Thymus (tissue), 11 donors: ENCODE data around the gene RGS12. TPM values are rescaled to one million over a fixed set of nuclear protein-coding genes. Genes with fewer than 3 reads are reported as not detected.

Experiments used
- DNase-seq, 9 donors: peaks; one replicate each; pipeline ENCODE4 v3.0.0-alpha.2; 2013; ENCODE audit warnings: low spot score in 9 of 9, low read depth in 6 of 9, missing footprints in 1 of 9
- H3K27ac ChIP-seq, 2 donors: one replicate each; pipeline ENCODE4 v1.5.1; 2013; ENCODE audit warnings: control low read depth in 1 of 2, low read depth in 1 of 2, low read length in 1 of 2, mild to moderate bottlenecking in 1 of 2, moderate library complexity in 1 of 2
- H3K27me3 ChIP-seq, 2 donors: one replicate each; pipeline ENCODE4 v1.5.1; 2013; ENCODE audit warnings: low read length in 1 of 2; ENCODE audit not compliant: control insufficient read depth in 2 of 2, insufficient read depth in 1 of 2
- H3K36me3 ChIP-seq, 2 donors: one replicate each; pipeline ENCODE4 v1.5.1; 2013; ENCODE audit warnings: low read length in 1 of 2, mild to moderate bottlenecking in 1 of 2, moderate library complexity in 1 of 2; ENCODE audit not compliant: control insufficient read depth in 2 of 2, insufficient read depth in 2 of 2
- H3K4me1 ChIP-seq, 2 donors: one replicate each; pipeline ENCODE4 v1.5.1; 2013; ENCODE audit warnings: low read length in 2 of 2; ENCODE audit not compliant: control insufficient read depth in 2 of 2, insufficient read depth in 2 of 2
- H3K4me3 ChIP-seq, 2 donors: one replicate each; pipeline ENCODE4 v1.5.1; 2013; ENCODE audit warnings: low read length in 2 of 2, control low read depth in 1 of 2, mild to moderate bottlenecking in 1 of 2
- H3K9me3 ChIP-seq, 2 donors: one replicate each; pipeline ENCODE4 v1.5.1; 2013; ENCODE audit warnings: low read length in 1 of 2, mild to moderate bottlenecking in 1 of 2; ENCODE audit not compliant: control insufficient read depth in 2 of 2, insufficient read depth in 1 of 2
- WGBS: extraction: QIAGEN DNeasy Blood & Tissue Kit; methylation state at CpG from one replicate; pipeline ENCODE4 v1.1.7; 2013; 5-methylcytosine and 5-hydroxymethylcytosine counted together
- polyA plus RNA-seq: library from polyadenylated mRNA; stranded (reverse); fragments of 200-250 nt; gene quantifications from one replicate; pipeline ENCODE4 v1.2.3, GENCODE V29; 2013
- total RNA-seq: library from RNA; stranded (reverse); fragments of 120-200 nt; gene quantifications from one replicate; pipeline ENCODE4 v1.2.4, GENCODE V29; 2013
- donor health status: healthy.

The RGS12 gene
- total and polyA plus RNA-seq, 2 donors: 13.0 to 30.4 TPM

- no peaks in the 10 kb centered on the region for H3K9me3 ChIP-seq
- H3K27ac ChIP-seq: no peak overlapping the region
- no peaks in the 10 kb centered on the region for H3K36me3 ChIP-seq
- H3K4me1 ChIP-seq: no peaks in the 10 kb centered on the region
- no peak for DNase-seq
- H3K4me3 ChIP-seq: no peak overlapping the region
- 96% methylated on average over 35 of the region's 35 CpGs for WGBS
- H3K27me3 ChIP-seq: peaks cover 0 to 5% of the 10 kb centered on the region in 2 donors
Observed at GRCh38 chr4:3261411-3262207, 31.2 kb upstream of the RGS12 start.

- H3K36me3 ChIP-seq: no peaks in the 10 kb centered on the region
- H3K27me3 ChIP-seq: peaks cover 0 to 5% of the 10 kb centered on the region in 2 donors
- no peak overlapping the region for H3K4me3 ChIP-seq
- no peak for DNase-seq
- H3K4me1 ChIP-seq: no peaks in the 10 kb centered on the region
- no peak overlapping the region for H3K27ac ChIP-seq
- no peaks in the 10 kb centered on the region for H3K9me3 ChIP-seq
- WGBS: 95% methylated on average over 23 of the region's 23 CpGs
Observed at GRCh38 chr4:3262208-3263052, 30.4 kb upstream of the RGS12 start.

GRCh38 chr4:3263053-3263875 lies 29.6 kb upstream of the RGS12 start:
- H3K27ac ChIP-seq: no peak overlapping the region
- 94% methylated on average over 28 of the region's 28 CpGs for WGBS
- no peak overlapping the region for H3K4me3 ChIP-seq
- H3K4me1 ChIP-seq: no peaks in the 10 kb centered on the region
- DNase-seq: no peak
- H3K27me3 ChIP-seq: peaks cover 0 to 5% of the 10 kb centered on the region in 2 donors
- no peaks in the 10 kb centered on the region for H3K9me3 ChIP-seq
- no peaks in the 10 kb centered on the region for H3K36me3 ChIP-seq

GRCh38 chr4:3263876-3264193 lies 29.0 kb upstream of the RGS12 start:
- 89% methylated on average over 6 of the region's 6 CpGs for WGBS
- H3K27me3 ChIP-seq: peaks cover 0 to 5% of the 10 kb centered on the region in 2 donors
- no peak for DNase-seq

GRCh38 chr4:3266076-3266475 lies 26.7 kb upstream of the RGS12 start:
- Histone ChIP-seq H3K36me3 (no peaks in the 10 kb centered on the region), H3K27me3 (peaks cover 0 to 10% of the 10 kb centered on the region in 2 donors), H3K4me3 (no peak overlapping the region), H3K4me1 (no peaks in the 10 kb centered on the region), H3K9me3 (no peaks in the 10 kb centered on the region), H3K27ac (no peak overlapping the region)
- DNase-seq: no peak
- 98% methylated on average over 17 of the region's 17 CpGs for WGBS

More at GRCh38 chr4:3263876-3264193, 29.0 kb upstream of the RGS12 start:
- H3K27ac ChIP-seq: no peak overlapping the region
- no peaks in the 10 kb centered on the region for H3K36me3 ChIP-seq
- no peaks in the 10 kb centered on the region for H3K9me3 ChIP-seq
- H3K4me1 ChIP-seq: no peaks in the 10 kb centered on the region
- H3K4me3 ChIP-seq: no peak overlapping the region

GRCh38 chr4:3267576-3268394 lies 25.0 kb upstream of the RGS12 start:
- WGBS: 91% methylated on average over 18 of the region's 18 CpGs
- Histone ChIP-seq H3K27ac (no peak overlapping the region), H3K4me3 (no peak overlapping the region), H3K4me1 (no peaks in the 10 kb centered on the region), H3K9me3 (no peaks in the 10 kb centered on the region), H3K36me3 (no peaks in the 10 kb centered on the region), H3K27me3 (peaks cover 0 to 7% of the 10 kb centered on the region in 2 donors)
- DNase-seq: no peak

- no peak overlapping the region for H3K27ac ChIP-seq
- H3K27me3 ChIP-seq: peaks cover 0 to 4% of the 10 kb centered on the region in 2 donors
- WGBS: 94% methylated on average over 17 of the region's 17 CpGs
- no peaks in the 10 kb centered on the region for H3K4me1 ChIP-seq
- no peaks in the 10 kb centered on the region for H3K36me3 ChIP-seq
- H3K4me3 ChIP-seq: no peak overlapping the region
- no peak for DNase-seq
- H3K9me3 ChIP-seq: no peaks in the 10 kb centered on the region
Observed at GRCh38 chr4:3268395-3269104, 24.3 kb upstream of the RGS12 start.
